Measurements from ENCODE around the gene BABAM1.
A peak's percentile ranks its signal among the peaks of the same experiment; 100 is the strongest.

BABAM1 gene

GRCh38 chr19:17326595-17326966 lies 59.3 kb downstream of the BABAM1 start:
- H3K4ac ChIP-seq (ENCODE audit: low read depth, low read length), result no peak overlapping the region
- H3K27ac ChIP-seq (ENCODE audit: low read depth, low read length), result no peak overlapping the region
- no peak overlapping the region for H2BK120ac ChIP-seq (ENCODE audit: low read depth, low read length)
- no peak overlapping the region for H2AK5ac ChIP-seq (ENCODE audit: low read length)
- no peaks in the 10 kb centered on the region for H3K27me3 ChIP-seq (ENCODE audit: insufficient read depth, low read length, poor library complexity)
- no peak overlapping the region for H2BK15ac ChIP-seq (replicated peaks; ENCODE audit: low read depth)
- H3K4me1 ChIP-seq (ENCODE audit: control insufficient read depth, low read depth, low read length), result no peaks in the 10 kb centered on the region
- H3K4me3 ChIP-seq (ENCODE audit: low read length), result no peak overlapping the region
- no peak overlapping the region for H2BK5ac ChIP-seq (ENCODE audit: low read length)
- H4K8ac ChIP-seq (ENCODE audit: low read depth, low read length), result no peak overlapping the region
- H3K56ac ChIP-seq (ENCODE audit: low read length), result no peak overlapping the region
- H3K9ac ChIP-seq (ENCODE audit: low read length), result no peak overlapping the region
- H3K36me3 ChIP-seq (ENCODE audit: control insufficient read depth, insufficient read depth, low read length), result no peaks in the 10 kb centered on the region
- H3K79me1 ChIP-seq (ENCODE audit: low read length), result no peaks in the 10 kb centered on the region
- H3K4me2 ChIP-seq (ENCODE audit: low read length), result no peak overlapping the region
- DNase-seq, result peak; percentile 89
- WGBS (ENCODE audit: extremely low coverage, insufficient coverage, low lambda C conversion rate), result no CpG with 5 or more reads among the region's 11 CpGs
- H3K18ac ChIP-seq (ENCODE audit: low read length), result no peak overlapping the region
- no peak overlapping the region for H4K5ac ChIP-seq (ENCODE audit: low read length)
- no peak overlapping the region for H3K23ac ChIP-seq (ENCODE audit: low read length)
- no peaks in the 10 kb centered on the region for H3K79me2 ChIP-seq (ENCODE audit: control insufficient read depth, insufficient read depth, low read length)

GRCh38 chr19:17327068-17327653 lies 59.9 kb downstream of the BABAM1 start:
- Histone ChIP-seq H3K27me3 (ENCODE audit: insufficient read depth, low read length, poor library complexity) (no peaks in the 10 kb centered on the region), H3K4me1 (ENCODE audit: control insufficient read depth, low read depth, low read length) (no peaks in the 10 kb centered on the region), H4K8ac (ENCODE audit: low read depth, low read length) (no peak overlapping the region), H3K79me2 (ENCODE audit: control insufficient read depth, insufficient read depth, low read length) (no peaks in the 10 kb centered on the region), H3K4ac (ENCODE audit: low read depth, low read length) (no peak overlapping the region), H3K79me1 (ENCODE audit: low read length) (no peaks in the 10 kb centered on the region), H3K36me3 (ENCODE audit: control insufficient read depth, insufficient read depth, low read length) (no peaks in the 10 kb centered on the region), H2BK120ac (ENCODE audit: low read depth, low read length) (no peak overlapping the region), H3K23ac (ENCODE audit: low read length) (no peak overlapping the region), H3K9ac (ENCODE audit: low read length) (peak overlapping the region; percentile 53), H2BK15ac (replicated peaks; ENCODE audit: low read depth) (no peak overlapping the region), H3K4me2 (ENCODE audit: low read length) (peak overlapping the region; percentile 64), H3K4me3 (ENCODE audit: low read length) (no peak overlapping the region), H2AK5ac (ENCODE audit: low read length) (no peak overlapping the region), H4K5ac (ENCODE audit: low read length) (no peak overlapping the region), H3K27ac (ENCODE audit: low read depth, low read length) (peak overlapping the region; percentile 49), H2BK5ac (ENCODE audit: low read length) (no peak overlapping the region), H3K18ac (ENCODE audit: low read length) (no peak overlapping the region), H3K56ac (ENCODE audit: low read length) (peak overlapping the region; percentile 66)
- no peak for DNase-seq
- WGBS (ENCODE audit: extremely low coverage, insufficient coverage, low lambda C conversion rate), result no CpG with 5 or more reads among the region's 27 CpGs

GRCh38 chr19:17327654-17328516 lies 60.6 kb downstream of the BABAM1 start:
- DNase-seq, result peak; percentile 98
- Histone ChIP-seq H3K9ac (ENCODE audit: low read length) (peak overlapping the region; percentile 76), H3K79me2 (ENCODE audit: control insufficient read depth, insufficient read depth, low read length) (no peaks in the 10 kb centered on the region), H3K4ac (ENCODE audit: low read depth, low read length) (peak overlapping the region; percentile 41), H2BK5ac (ENCODE audit: low read length) (no peak overlapping the region), H2BK15ac (replicated peaks; ENCODE audit: low read depth) (no peak overlapping the region), H3K56ac (ENCODE audit: low read length) (peak overlapping the region; percentile 82), H4K5ac (ENCODE audit: low read length) (no peak overlapping the region), H3K36me3 (ENCODE audit: control insufficient read depth, insufficient read depth, low read length) (no peaks in the 10 kb centered on the region), H4K8ac (ENCODE audit: low read depth, low read length) (no peak overlapping the region), H3K27ac (ENCODE audit: low read depth, low read length) (peak overlapping the region; percentile 86), H3K4me2 (ENCODE audit: low read length) (peak overlapping the region; percentile 70), H2AK5ac (ENCODE audit: low read length) (no peak overlapping the region), H3K4me3 (ENCODE audit: low read length) (peak overlapping the region; percentile 55), H3K18ac (ENCODE audit: low read length) (peak overlapping the region; percentile 89), H3K27me3 (ENCODE audit: insufficient read depth, low read length, poor library complexity) (no peaks in the 10 kb centered on the region), H3K23ac (ENCODE audit: low read length) (peak overlapping the region; percentile 45), H3K79me1 (ENCODE audit: low read length) (no peaks in the 10 kb centered on the region), H3K4me1 (ENCODE audit: control insufficient read depth, low read depth, low read length) (no peaks in the 10 kb centered on the region), H2BK120ac (ENCODE audit: low read depth, low read length) (peak overlapping the region; percentile 5)
- WGBS (ENCODE audit: extremely low coverage, insufficient coverage, low lambda C conversion rate), result no CpG with 5 or more reads among the region's 64 CpGs
